A549 (cell line): Measurements from ENCODE around the gene ABCB9.

Source experiments
- BHLHE40 ChIP-seq: IDR thresholded peaks from 2 replicates; pipeline ENCODE4 v1.6.1; 2012; ENCODE audit warnings: low read depth, low read length, inconsistent platforms
- CEBPB ChIP-seq, 2 experiments: fragments of >200 bp in 1 of 2; sonication (Bioruptor Twin) in 1 of 2; formaldehyde crosslinking in 1 of 2; IDR thresholded peaks; 2 replicates each; pipeline ENCODE4 v1.6.1; 2012 to 2016
- EP300 ChIP-seq, 2 experiments: fragments of >200 bp; sonication (Bioruptor Twin); formaldehyde crosslinking; IDR thresholded peaks; 2 replicates in 1 of 2; 3 replicates in 1 of 2; pipeline ENCODE4 v1.6.1; 2016 to 2017
- JUN ChIP-seq, 2 experiments: fragments of >200 bp; sonication (Bioruptor Twin); formaldehyde crosslinking; IDR thresholded peaks; 2 replicates in 1 of 2; 3 replicates in 1 of 2; pipeline ENCODE4 v1.6.1; 2016 to 2017
- KDM1A ChIP-seq: fragments of 200-600 bp; sonication (generic); IDR thresholded peaks from 2 replicates; pipeline ENCODE4 v1.6.1; 2016; ENCODE audit warnings: low read depth, mild to moderate bottlenecking
- MAFK ChIP-seq: fragments of 450-650 bp; IDR thresholded peaks from 2 replicates; pipeline ENCODE4 v1.6.1; 2014; ENCODE audit not compliant: partially characterized antibody
- MYC ChIP-seq: IDR thresholded peaks from 2 replicates; pipeline ENCODE4 v1.6.1; 2012; ENCODE audit warnings: mild to moderate bottlenecking, inconsistent platforms, low read length, improper control_type of control experiment, borderline replicate concordance
- POLR2A ChIP-seq: IDR thresholded peaks from 2 replicates; pipeline ENCODE4 v1.6.1; 2012; ENCODE audit warnings: mild to moderate bottlenecking, low read length
- RAD21 ChIP-seq, 2 experiments: fragments of >200 bp in 1 of 2; sonication (Bioruptor Twin) in 1 of 2; formaldehyde crosslinking in 1 of 2; IDR thresholded peaks in 1 of 2; conservative IDR thresholded peaks in 1 of 2; 2 replicates in 1 of 2; 3 replicates in 1 of 2; pipeline ENCODE4 v1.6.1; 2012 to 2018; ENCODE audit warnings: inconsistent platforms in 1 of 2
- TF ChIP-seq, protein P1 (sequence below): fragments of >200 bp; sonication (Bioruptor Twin); formaldehyde crosslinking; IDR thresholded peaks from 3 replicates; pipeline ENCODE4 v1.5.1; 2016

DNA sequence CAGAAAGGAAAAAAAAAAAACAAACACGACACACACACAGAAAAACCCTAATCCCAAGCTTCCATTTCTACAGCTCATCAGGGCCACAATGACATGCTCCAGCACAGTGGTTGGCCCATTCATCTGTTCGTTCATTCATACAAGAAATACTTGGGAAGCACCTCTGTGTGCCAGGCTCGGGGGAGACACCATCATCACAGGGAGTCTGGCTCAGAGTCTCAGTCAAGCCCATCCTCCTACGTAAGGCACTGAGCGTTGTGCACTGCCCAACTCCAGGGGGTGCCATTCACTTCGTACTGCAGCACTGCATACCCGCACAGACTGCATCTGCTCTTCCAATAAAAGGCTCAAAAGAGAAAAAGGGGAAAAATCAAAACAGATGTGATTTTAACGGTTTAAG, 85.6 kb downstream of the ABCB9 start:
- TF ChIP-seq, protein P1, sequence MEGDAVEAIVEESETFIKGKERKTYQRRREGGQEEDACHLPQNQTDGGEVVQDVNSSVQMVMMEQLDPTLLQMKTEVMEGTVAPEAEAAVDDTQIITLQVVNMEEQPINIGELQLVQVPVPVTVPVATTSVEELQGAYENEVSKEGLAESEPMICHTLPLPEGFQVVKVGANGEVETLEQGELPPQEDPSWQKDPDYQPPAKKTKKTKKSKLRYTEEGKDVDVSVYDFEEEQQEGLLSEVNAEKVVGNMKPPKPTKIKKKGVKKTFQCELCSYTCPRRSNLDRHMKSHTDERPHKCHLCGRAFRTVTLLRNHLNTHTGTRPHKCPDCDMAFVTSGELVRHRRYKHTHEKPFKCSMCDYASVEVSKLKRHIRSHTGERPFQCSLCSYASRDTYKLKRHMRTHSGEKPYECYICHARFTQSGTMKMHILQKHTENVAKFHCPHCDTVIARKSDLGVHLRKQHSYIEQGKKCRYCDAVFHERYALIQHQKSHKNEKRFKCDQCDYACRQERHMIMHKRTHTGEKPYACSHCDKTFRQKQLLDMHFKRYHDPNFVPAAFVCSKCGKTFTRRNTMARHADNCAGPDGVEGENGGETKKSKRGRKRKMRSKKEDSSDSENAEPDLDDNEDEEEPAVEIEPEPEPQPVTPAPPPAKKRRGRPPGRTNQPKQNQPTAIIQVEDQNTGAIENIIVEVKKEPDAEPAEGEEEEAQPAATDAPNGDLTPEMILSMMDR = peak; percentile 54
- no peak for TF ChIP-seq KDM1A
- no peak for TF ChIP-seq JUN (IDR thresholded peaks at IDR 0.05)
- no peak for TF ChIP-seq CEBPB (IDR thresholded peaks at IDR 0.05)
- no peak for TF ChIP-seq EP300 (IDR thresholded peaks at IDR 0.05)
- no peak for TF ChIP-seq MYC
- TF ChIP-seq MAFK = no peak
- no peak for TF ChIP-seq POLR2A
- TF ChIP-seq BHLHE40 = no peak
- peak; percentile 58 to 79; a peak in 4 of 5 replicates for TF ChIP-seq RAD21 (conservative IDR thresholded peaks at IDR 0.05 in 1 of 2, IDR thresholded peaks at IDR 0.05 in 1 of 2)
